HEK293 (cell line): ENCODE measurements around the gene NYNRIN.

ENCODE experiments used
- IKZF3 ChIP-seq: fragments of 450-650 bp; IDR thresholded peaks from 2 replicates; pipeline ENCODE4 v1.5.0; 2018; ENCODE audit warnings: missing biosample characterization, mild to moderate bottlenecking, missing genetic modification characterization, moderate library complexity
- PATZ1 ChIP-seq: fragments of 450-650 bp; formaldehyde crosslinking; IDR thresholded peaks from 2 replicates; pipeline ENCODE4 v1.5.1; 2016; ENCODE audit warnings: missing biosample characterization, missing genetic modification characterization
- REST ChIP-seq: fragments of 450-650 bp; formaldehyde crosslinking; IDR thresholded peaks from 2 replicates; pipeline ENCODE4 v1.5.1; 2016; ENCODE audit warnings: missing biosample characterization, missing genetic modification characterization
- SALL2 ChIP-seq: fragments of 450-650 bp; formaldehyde crosslinking; IDR thresholded peaks from 2 replicates; pipeline ENCODE4 v1.5.0; 2017; ENCODE audit warnings: missing biosample characterization, mild to moderate bottlenecking, missing genetic modification characterization, borderline replicate concordance
- ZBTB26 ChIP-seq: fragments of 450-650 bp; formaldehyde crosslinking; optimal IDR thresholded peaks from 2 replicates; pipeline ENCODE3; 2016; ENCODE audit warnings: missing biosample characterization, mild to moderate bottlenecking, missing genetic modification characterization
- ZBTB48 ChIP-seq: fragments of 450-650 bp; formaldehyde crosslinking; IDR thresholded peaks from 2 replicates; pipeline ENCODE4 v1.5.1; 2016; ENCODE audit warnings: missing biosample characterization, missing genetic modification characterization
- ZFP69B ChIP-seq: fragments of 450-650 bp; formaldehyde crosslinking; IDR thresholded peaks from 2 replicates; pipeline ENCODE4 v1.5.1; 2016; ENCODE audit warnings: missing biosample characterization, missing genetic modification characterization
- ZNF10 ChIP-seq: fragments of 450-650 bp; formaldehyde crosslinking; IDR thresholded peaks from 2 replicates; pipeline ENCODE4 v1.5.1; 2017; ENCODE audit warnings: missing biosample characterization, missing genetic modification characterization
- ZNF146 ChIP-seq: fragments of 450-650 bp; formaldehyde crosslinking; IDR thresholded peaks from 2 replicates; pipeline ENCODE4 v1.5.1; 2016; ENCODE audit warnings: missing biosample characterization, missing genetic modification characterization
- ZNF157 ChIP-seq: fragments of 450-650 bp; formaldehyde crosslinking; IDR thresholded peaks from 2 replicates; pipeline ENCODE4 v1.5.1; 2016; ENCODE audit warnings: missing biosample characterization, missing genetic modification characterization
- ZNF16 ChIP-seq: fragments of 450-650 bp; formaldehyde crosslinking; IDR thresholded peaks from 2 replicates; pipeline ENCODE4 v1.5.1; 2016; ENCODE audit warnings: low read depth, missing biosample characterization, missing genetic modification characterization
- ZNF18 ChIP-seq: fragments of 450-650 bp; formaldehyde crosslinking; IDR thresholded peaks from 2 replicates; pipeline ENCODE4 v1.5.1; 2016; ENCODE audit warnings: missing biosample characterization, missing genetic modification characterization
- ZNF202 ChIP-seq: fragments of 450-650 bp; formaldehyde crosslinking; IDR thresholded peaks from 2 replicates; pipeline ENCODE4 v1.5.1; 2016; ENCODE audit warnings: missing biosample characterization, missing genetic modification characterization, borderline replicate concordance
- ZNF214 ChIP-seq: fragments of 450-650 bp; formaldehyde crosslinking; IDR thresholded peaks from 2 replicates; pipeline ENCODE4 v1.5.1; 2017; ENCODE audit warnings: missing biosample characterization, mild to moderate bottlenecking, missing genetic modification characterization, borderline replicate concordance
- ZNF423 ChIP-seq: fragments of 450-650 bp; formaldehyde crosslinking; IDR thresholded peaks from 2 replicates; pipeline ENCODE4 v1.5.1; 2016; ENCODE audit warnings: missing biosample characterization, missing genetic modification characterization
- ZNF521 ChIP-seq: fragments of 450-650 bp; formaldehyde crosslinking; IDR thresholded peaks from 2 replicates; pipeline ENCODE4 v1.5.1; 2017; ENCODE audit warnings: missing biosample characterization, mild to moderate bottlenecking, missing genetic modification characterization
- ZNF548 ChIP-seq: fragments of 450-650 bp; formaldehyde crosslinking; IDR thresholded peaks from 2 replicates; pipeline ENCODE4 v1.5.1; 2016; ENCODE audit warnings: missing biosample characterization, missing genetic modification characterization
- ZNF560 ChIP-seq: fragments of 450-650 bp; formaldehyde crosslinking; IDR thresholded peaks from 2 replicates; pipeline ENCODE4 v1.5.1; 2017; ENCODE audit warnings: missing biosample characterization, missing genetic modification characterization, borderline replicate concordance
- ZNF561 ChIP-seq: fragments of 450-650 bp; IDR thresholded peaks from 2 replicates; pipeline ENCODE4 v1.5.1; 2018; ENCODE audit warnings: missing biosample characterization, missing genetic modification characterization, borderline replicate concordance
- ZNF596 ChIP-seq: fragments of 450-650 bp; IDR thresholded peaks from 2 replicates; pipeline ENCODE4 v1.5.0; 2018; ENCODE audit warnings: missing biosample characterization, mild to moderate bottlenecking, missing genetic modification characterization, moderate library complexity
- ZNF621 ChIP-seq: fragments of 450-650 bp; formaldehyde crosslinking; IDR thresholded peaks from 2 replicates; pipeline ENCODE4 v1.5.1; 2017; ENCODE audit warnings: missing biosample characterization, missing genetic modification characterization
- ZNF626 ChIP-seq: fragments of 450-650 bp; sonication (Bioruptor Pico); formaldehyde crosslinking; IDR thresholded peaks from 2 replicates; pipeline ENCODE4 v1.5.1; 2018; ENCODE audit warnings: missing biosample characterization, missing genetic modification characterization, inconsistent platforms
- ZNF707 ChIP-seq: fragments of 450-650 bp; formaldehyde crosslinking; IDR thresholded peaks from 2 replicates; pipeline ENCODE4 v1.5.1; 2016; ENCODE audit warnings: missing biosample characterization, missing genetic modification characterization
- ZNF785 ChIP-seq: fragments of 450-650 bp; formaldehyde crosslinking; IDR thresholded peaks from 2 replicates; pipeline ENCODE4 v1.5.1; 2016; ENCODE audit warnings: missing biosample characterization, missing genetic modification characterization
- ZNF792 ChIP-seq: fragments of 450-650 bp; formaldehyde crosslinking; IDR thresholded peaks from 2 replicates; pipeline ENCODE4 v1.5.1; 2016; ENCODE audit warnings: missing biosample characterization, missing genetic modification characterization
- ZSCAN30 ChIP-seq: fragments of 450-650 bp; IDR thresholded peaks from 2 replicates; pipeline ENCODE4 v1.5.1; 2018; ENCODE audit warnings: missing biosample characterization, mild to moderate bottlenecking, missing genetic modification characterization, moderate library complexity
- TF ChIP-seq, protein P1 (sequence below): fragments of 450-650 bp; formaldehyde crosslinking; IDR thresholded peaks from 2 replicates; pipeline ENCODE4 v1.5.1; 2016; ENCODE audit warnings: missing biosample characterization, missing genetic modification characterization
- TF ChIP-seq, protein P2 (sequence below): fragments of 450-650 bp; formaldehyde crosslinking; IDR thresholded peaks from 2 replicates; pipeline ENCODE4 v1.5.1; 2016; ENCODE audit warnings: missing biosample characterization, missing genetic modification characterization
- TF ChIP-seq, protein P3 (sequence below): sonication (generic); formaldehyde crosslinking; IDR thresholded peaks from 2 replicates; pipeline ENCODE4 v1.8.1; 2022; ENCODE audit warnings: mild to moderate bottlenecking, moderate library complexity, missing genetic modification reagents

The NYNRIN gene

DNA sequence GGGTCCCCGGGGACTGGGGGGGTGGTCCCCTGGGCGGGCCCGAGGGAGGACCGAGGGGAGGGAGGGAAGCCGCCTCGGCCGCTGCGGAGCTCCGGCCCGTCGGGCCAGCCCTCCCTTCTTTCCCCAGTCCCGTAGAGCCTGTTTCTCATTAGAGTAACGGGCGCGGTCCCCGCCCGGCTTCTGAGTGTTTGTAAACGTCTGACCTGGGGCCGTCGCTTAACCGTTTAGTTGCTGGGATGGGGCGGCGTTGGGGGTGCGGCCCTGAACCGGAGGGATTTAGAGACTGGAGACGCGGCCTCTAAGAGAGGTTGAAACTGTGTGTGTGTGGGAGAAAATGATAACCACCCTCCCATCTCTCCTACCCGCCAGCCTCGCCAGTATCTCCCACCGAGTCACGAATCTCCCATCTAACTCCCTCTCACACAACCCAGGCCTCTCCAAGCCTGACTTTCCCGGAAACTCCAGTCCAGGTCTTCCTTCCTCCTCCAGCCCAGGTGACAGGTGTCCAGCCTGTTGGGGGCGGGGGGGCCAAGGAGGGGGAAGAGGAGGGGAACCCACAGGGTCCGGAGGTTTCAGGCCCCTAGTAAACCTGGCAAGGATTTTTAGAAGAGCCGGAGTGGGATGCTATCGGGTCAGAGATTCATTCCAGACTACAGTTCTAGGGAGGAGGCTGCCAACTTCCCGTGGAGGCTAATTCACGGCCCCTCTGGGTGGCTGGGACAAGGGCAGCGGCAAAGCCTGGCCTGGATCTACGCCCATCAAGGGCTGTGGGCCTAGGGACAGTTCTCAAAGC, 31.9 kb upstream of the NYNRIN start (continued):
- TF ChIP-seq, protein P1, sequence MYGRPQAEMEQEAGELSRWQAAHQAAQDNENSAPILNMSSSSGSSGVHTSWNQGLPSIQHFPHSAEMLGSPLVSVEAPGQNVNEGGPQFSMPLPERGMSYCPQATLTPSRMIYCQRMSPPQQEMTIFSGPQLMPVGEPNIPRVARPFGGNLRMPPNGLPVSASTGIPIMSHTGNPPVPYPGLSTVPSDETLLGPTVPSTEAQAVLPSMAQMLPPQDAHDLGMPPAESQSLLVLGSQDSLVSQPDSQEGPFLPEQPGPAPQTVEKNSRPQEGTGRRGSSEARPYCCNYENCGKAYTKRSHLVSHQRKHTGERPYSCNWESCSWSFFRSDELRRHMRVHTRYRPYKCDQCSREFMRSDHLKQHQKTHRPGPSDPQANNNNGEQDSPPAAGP, result peak; percentile 94
- TF ChIP-seq REST (tag by site-specific recombination), result 0 out of 2 replicates have a peak, but pooled peaks have one; percentile 8
- no peak for TF ChIP-seq ZNF18 (tag by site-specific recombination)
- TF ChIP-seq SALL2 (tag by site-specific recombination), result peak; percentile 79; the same call in 1 of the 2 replicates
- peak; percentile 3; the same call in 1 of the 2 replicates for TF ChIP-seq ZNF146 (tag by site-specific recombination)
- peak; percentile 87 for TF ChIP-seq ZBTB48 (tag by site-specific recombination)
- TF ChIP-seq, protein P2, sequence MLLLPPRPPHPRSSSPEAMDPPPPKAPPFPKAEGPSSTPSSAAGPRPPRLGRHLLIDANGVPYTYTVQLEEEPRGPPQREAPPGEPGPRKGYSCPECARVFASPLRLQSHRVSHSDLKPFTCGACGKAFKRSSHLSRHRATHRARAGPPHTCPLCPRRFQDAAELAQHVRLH (tag by site-specific recombination), result peak; percentile 83
- TF ChIP-seq ZFP69B (tag by site-specific recombination), result no peak
- TF ChIP-seq ZNF621, result no peak
- TF ChIP-seq PATZ1 (tag by site-specific recombination), result peak; percentile 94
- no peak; the same call in 1 of the 2 replicates for TF ChIP-seq ZNF596 (tag by site-specific recombination)
- TF ChIP-seq ZSCAN30, result no peak
- TF ChIP-seq IKZF3 (tag by site-specific recombination), result peak; percentile 89
- TF ChIP-seq ZNF16 (tag by site-specific recombination), result no peak
- no peak for TF ChIP-seq ZNF157 (tag by site-specific recombination)
- no peak for TF ChIP-seq ZNF626 (tag by site-specific recombination)
- TF ChIP-seq ZNF214 (tag by site-specific recombination), result no peak
- TF ChIP-seq, protein P3, sequence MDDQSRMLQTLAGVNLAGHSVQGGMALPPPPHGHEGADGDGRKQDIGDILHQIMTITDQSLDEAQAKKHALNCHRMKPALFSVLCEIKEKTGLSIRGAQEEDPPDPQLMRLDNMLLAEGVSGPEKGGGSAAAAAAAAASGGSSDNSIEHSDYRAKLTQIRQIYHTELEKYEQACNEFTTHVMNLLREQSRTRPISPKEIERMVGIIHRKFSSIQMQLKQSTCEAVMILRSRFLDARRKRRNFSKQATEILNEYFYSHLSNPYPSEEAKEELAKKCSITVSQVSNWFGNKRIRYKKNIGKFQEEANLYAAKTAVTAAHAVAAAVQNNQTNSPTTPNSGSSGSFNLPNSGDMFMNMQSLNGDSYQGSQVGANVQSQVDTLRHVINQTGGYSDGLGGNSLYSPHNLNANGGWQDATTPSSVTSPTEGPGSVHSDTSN (CRISPR knock-in tag), result no peak
- no peak for TF ChIP-seq ZNF202
- no peak for TF ChIP-seq ZNF560
- TF ChIP-seq ZNF561 (tag by site-specific recombination), result peak; percentile 88
- TF ChIP-seq ZNF10, result no peak
- no peak for TF ChIP-seq ZNF521 (tag by site-specific recombination)
- TF ChIP-seq ZNF423, result peak; percentile 100
- peak; percentile 64 for TF ChIP-seq ZBTB26 (tag by site-specific recombination)
- TF ChIP-seq ZNF785 (tag by site-specific recombination), result no peak
- TF ChIP-seq ZNF792 (tag by site-specific recombination), result no peak
- TF ChIP-seq ZNF707 (tag by site-specific recombination), result no peak
- TF ChIP-seq ZNF548, result no peak
